Skin of body (tissue), 2 donors: Measurements from ENCODE around the gene CHGA. TPM values are rescaled to one million over a fixed set of nuclear protein-coding genes. Genes with fewer than 3 reads are reported as not detected.

Source experiments
- DNase-seq: peaks from one replicate; lab custom pipeline; 2025; lab: John Stamatoyannopoulos, UW
- total RNA-seq: library from RNA; depleted of rRNA; stranded (reverse); fragments of >200 nt; gene quantifications from one replicate; pipeline ENCODE4 v1.2.3, GENCODE V29; 2014

CHGA gene
- total RNA-seq, 1 donor from 2014 or later: 0.69 TPM

GRCh38 chr14:92929689-92930608 lies 7.0 kb downstream of the CHGA start:
- DNase-seq: no peak

GRCh38 chr14:92930737-92931602 lies 8.0 kb downstream of the CHGA start:
- no peak for DNase-seq

GRCh38 chr14:92931681-92932447 lies 8.9 kb downstream of the CHGA start:
- no peak for DNase-seq

- DNase-seq: no peak
These were observed 9.8 kb downstream of the CHGA start for GRCh38 chr14:92932448-92933395.

- DNase-seq: no peak
These were observed 10.5 kb downstream of the CHGA start for GRCh38 chr14:92933481-92933880.

- no peak for DNase-seq
These were observed 11.5 kb downstream of the CHGA start for GRCh38 chr14:92934196-92935085.

- DNase-seq: no peak
These were observed 12.5 kb downstream of the CHGA start for GRCh38 chr14:92935446-92935845.

GRCh38 chr14:92936085-92936484 lies 13.1 kb downstream of the CHGA start:
- DNase-seq: no peak

GRCh38 chr14:92937051-92937937 lies 14.3 kb downstream of the CHGA start:
- no peak for DNase-seq

GRCh38 chr14:92938235-92938875 lies 15.4 kb downstream of the CHGA start:
- DNase-seq: no peak

- no peak for DNase-seq
These were observed 16.1 kb downstream of the CHGA start for GRCh38 chr14:92938890-92939671.

GRCh38 chr14:92939699-92940098 lies 16.7 kb downstream of the CHGA start:
- DNase-seq: no peak

- no peak for DNase-seq
These were observed 17.6 kb downstream of the CHGA start for GRCh38 chr14:92940543-92940942.

- DNase-seq: no peak
These were observed 18.6 kb downstream of the CHGA start for GRCh38 chr14:92941531-92941930.

GRCh38 chr14:92942136-92942535 lies 19.2 kb downstream of the CHGA start:
- DNase-seq: no peak

- no peak for DNase-seq
These were observed 19.6 kb downstream of the CHGA start for GRCh38 chr14:92942576-92942975.
